ENCODE results near the gene GATAD2B.

The GATAD2B gene

GRCh38 chr1:153778051-153778823 is 144.5 kb downstream of the GATAD2B start:
- POLR2A ChIA-PET = no interaction called here
- CTCF ChIA-PET = interaction anchor here (1.5 to 3.5 kb wide), 2 partner anchors 11 to 16 kb away, joined by 3 to 18 read pairs; no protein-coding TSS in a partner anchor
- no peak for DNase-seq (ENCODE audit: extremely low spot score)
- TF ChIP-seq, protein P1, sequence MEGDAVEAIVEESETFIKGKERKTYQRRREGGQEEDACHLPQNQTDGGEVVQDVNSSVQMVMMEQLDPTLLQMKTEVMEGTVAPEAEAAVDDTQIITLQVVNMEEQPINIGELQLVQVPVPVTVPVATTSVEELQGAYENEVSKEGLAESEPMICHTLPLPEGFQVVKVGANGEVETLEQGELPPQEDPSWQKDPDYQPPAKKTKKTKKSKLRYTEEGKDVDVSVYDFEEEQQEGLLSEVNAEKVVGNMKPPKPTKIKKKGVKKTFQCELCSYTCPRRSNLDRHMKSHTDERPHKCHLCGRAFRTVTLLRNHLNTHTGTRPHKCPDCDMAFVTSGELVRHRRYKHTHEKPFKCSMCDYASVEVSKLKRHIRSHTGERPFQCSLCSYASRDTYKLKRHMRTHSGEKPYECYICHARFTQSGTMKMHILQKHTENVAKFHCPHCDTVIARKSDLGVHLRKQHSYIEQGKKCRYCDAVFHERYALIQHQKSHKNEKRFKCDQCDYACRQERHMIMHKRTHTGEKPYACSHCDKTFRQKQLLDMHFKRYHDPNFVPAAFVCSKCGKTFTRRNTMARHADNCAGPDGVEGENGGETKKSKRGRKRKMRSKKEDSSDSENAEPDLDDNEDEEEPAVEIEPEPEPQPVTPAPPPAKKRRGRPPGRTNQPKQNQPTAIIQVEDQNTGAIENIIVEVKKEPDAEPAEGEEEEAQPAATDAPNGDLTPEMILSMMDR (IDR thresholded peaks at IDR 0.05; ENCODE audit: control extremely low read depth, extremely low read depth, low read depth, missing control alignments) = no peak

DNA sequence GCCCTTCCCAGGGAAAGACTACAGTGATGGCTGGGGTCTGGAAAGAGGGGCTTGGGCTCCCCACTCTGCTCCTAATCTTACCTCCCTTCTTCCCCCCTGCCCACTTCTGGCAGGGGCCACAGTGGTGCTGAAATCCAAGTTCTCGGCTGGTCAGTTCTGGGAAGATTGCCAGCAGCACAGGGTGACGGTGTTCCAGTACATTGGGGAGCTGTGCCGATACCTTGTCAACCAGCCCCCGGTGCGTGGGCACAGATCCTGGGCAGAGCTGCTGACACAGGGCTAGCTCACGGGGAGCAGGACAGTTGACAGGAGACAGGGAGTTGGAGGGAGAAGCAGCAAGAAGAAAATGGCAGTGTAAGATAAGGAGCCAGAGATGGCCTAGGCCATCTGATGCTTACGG is 145.1 kb downstream of the GATAD2B start:
- ChIA-PET POLR2A (interaction anchor here (1.8 kb wide), 1 partner anchor 213 kb away, joined by 7 read pairs; the partner anchor contains the start of gene RPS27), CTCF (interaction anchor here (1.3 to 3.5 kb wide), 3 partner anchors 10 to 19 kb away, joined by 3 to 18 read pairs (median 3); no protein-coding TSS in a partner anchor)
- TF ChIP-seq, protein P1 (IDR thresholded peaks at IDR 0.05; ENCODE audit: control extremely low read depth, extremely low read depth, low read depth, missing control alignments) = no peak

GRCh38 chr1:153776845-153777370 is 145.9 kb downstream of the GATAD2B start:
- ChIA-PET CTCF (interaction anchor here (1.0 to 3.5 kb wide), 5 partner anchors 11 to 210 kb away, joined by 3 to 18 read pairs (median 5); partner anchors contain the start of gene RAB13), POLR2A (interaction anchor here (0.6 to 1.8 kb wide), 2 partner anchors 121 to 214 kb away, joined by 5 to 7 read pairs; partner anchors contain the start of gene RPS27)
- no peak for DNase-seq (ENCODE audit: extremely low spot score)
- TF ChIP-seq, protein P1 (IDR thresholded peaks at IDR 0.05; ENCODE audit: control extremely low read depth, extremely low read depth, low read depth, missing control alignments) = no peak

More for the DNA sequence above, 145.1 kb downstream of the GATAD2B start:
- DNase-seq (ENCODE audit: extremely low spot score) = no peak

GRCh38 chr1:153776352-153776751 is 146.4 kb downstream of the GATAD2B start:
- ChIA-PET POLR2A (interaction anchor here (1.8 kb wide), 1 partner anchor 214 kb away, joined by 7 read pairs; the partner anchor contains the start of gene RPS27), CTCF (interaction anchor here (1.0 to 3.5 kb wide), 6 partner anchors 10 to 210 kb away, joined by 3 to 18 read pairs (median 4); partner anchors contain the start of genes CREB3L4 and RAB13)
- TF ChIP-seq, protein P1 (IDR thresholded peaks at IDR 0.05; ENCODE audit: control extremely low read depth, extremely low read depth, low read depth, missing control alignments) = no peak
- no peak for DNase-seq (ENCODE audit: extremely low spot score)

DNA sequence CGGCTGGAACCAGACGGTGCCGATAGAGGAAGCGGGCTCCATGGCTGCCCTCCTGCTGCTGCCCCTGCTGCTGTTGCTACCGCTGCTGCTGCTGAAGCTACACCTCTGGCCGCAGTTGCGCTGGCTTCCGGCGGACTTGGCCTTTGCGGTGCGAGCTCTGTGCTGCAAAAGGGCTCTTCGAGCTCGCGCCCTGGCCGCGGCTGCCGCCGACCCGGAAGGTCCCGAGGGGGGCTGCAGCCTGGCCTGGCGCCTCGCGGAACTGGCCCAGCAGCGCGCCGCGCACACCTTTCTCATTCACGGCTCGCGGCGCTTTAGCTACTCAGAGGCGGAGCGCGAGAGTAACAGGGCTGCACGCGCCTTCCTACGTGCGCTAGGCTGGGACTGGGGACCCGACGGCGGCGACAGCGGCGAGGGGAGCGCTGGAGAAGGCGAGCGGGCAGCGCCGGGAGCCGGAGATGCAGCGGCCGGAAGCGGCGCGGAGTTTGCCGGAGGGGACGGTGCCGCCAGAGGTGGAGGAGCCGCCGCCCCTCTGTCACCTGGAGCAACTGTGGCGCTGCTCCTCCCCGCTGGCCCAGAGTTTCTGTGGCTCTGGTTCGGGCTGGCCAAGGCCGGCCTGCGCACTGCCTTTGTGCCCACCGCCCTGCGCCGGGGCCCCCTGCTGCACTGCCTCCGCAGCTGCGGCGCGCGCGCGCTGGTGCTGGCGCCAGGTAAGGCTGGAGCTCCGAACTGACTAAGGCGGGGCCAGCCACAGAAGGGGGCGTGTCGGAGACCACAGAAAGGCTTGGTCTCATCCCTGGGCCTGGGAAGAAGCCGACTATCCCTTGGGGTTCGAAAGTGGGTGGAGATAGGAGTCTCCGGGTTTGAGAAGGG is 147.1 kb downstream of the GATAD2B start:
- peak; percentile 66 for DNase-seq (ENCODE audit: extremely low spot score)
- POLR2A ChIA-PET = interaction anchor here (1.8 kb wide), 1 partner anchor 215 kb away, joined by 7 read pairs; the partner anchor contains the start of gene RPS27
- TF ChIP-seq, protein P1 (IDR thresholded peaks at IDR 0.05; ENCODE audit: control extremely low read depth, extremely low read depth, low read depth, missing control alignments) = no peak
- CTCF ChIA-PET = interaction anchor here (1.1 to 3.5 kb wide), 5 partner anchors 13 to 211 kb away, joined by 3 to 18 read pairs (median 5); partner anchors contain the start of genes CREB3L4 and RAB13
